HG03565 (cell line): ENCODE data around the gene CAPN2.
"Not testable (repeated sequence)": the region's sequence is repeated elsewhere in the genome, so short reads cannot be mapped to it uniquely, and the experiment has no call there.

ENCODE experiments used
- ATAC-seq: cut with Tn5 transposase; IDR thresholded peaks from one replicate; pipeline ENCODE4 v1.9.1; 2021; ENCODE audit warnings: mild to moderate bottlenecking, moderate library complexity; ENCODE audit not compliant: unreplicated experiment

CAPN2 gene

GRCh38 chr1:223716302-223716862, 4.0 kb downstream of the CAPN2 start:
- ATAC-seq = peak; percentile 39

DNA sequence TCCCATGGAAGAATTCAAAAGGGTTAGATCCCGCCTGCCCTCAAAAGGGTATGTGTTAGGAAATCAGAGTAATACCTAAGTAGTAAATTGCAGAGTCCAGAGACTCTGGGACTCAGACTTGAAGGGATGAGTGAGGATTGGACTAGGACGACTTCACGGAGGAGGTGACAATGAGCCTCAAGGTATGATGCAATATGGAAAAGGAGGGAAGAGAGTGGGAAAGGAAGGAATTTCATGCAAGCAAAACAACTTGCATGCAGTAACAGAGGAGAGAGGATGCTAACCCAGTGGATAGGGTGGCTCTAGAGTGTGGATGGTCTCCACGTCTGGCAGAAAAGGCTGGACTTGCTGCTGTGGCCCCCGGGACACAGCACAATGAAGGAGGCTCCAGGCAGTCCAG, 4.8 kb downstream of the CAPN2 start:
- ATAC-seq = no peak

DNA sequence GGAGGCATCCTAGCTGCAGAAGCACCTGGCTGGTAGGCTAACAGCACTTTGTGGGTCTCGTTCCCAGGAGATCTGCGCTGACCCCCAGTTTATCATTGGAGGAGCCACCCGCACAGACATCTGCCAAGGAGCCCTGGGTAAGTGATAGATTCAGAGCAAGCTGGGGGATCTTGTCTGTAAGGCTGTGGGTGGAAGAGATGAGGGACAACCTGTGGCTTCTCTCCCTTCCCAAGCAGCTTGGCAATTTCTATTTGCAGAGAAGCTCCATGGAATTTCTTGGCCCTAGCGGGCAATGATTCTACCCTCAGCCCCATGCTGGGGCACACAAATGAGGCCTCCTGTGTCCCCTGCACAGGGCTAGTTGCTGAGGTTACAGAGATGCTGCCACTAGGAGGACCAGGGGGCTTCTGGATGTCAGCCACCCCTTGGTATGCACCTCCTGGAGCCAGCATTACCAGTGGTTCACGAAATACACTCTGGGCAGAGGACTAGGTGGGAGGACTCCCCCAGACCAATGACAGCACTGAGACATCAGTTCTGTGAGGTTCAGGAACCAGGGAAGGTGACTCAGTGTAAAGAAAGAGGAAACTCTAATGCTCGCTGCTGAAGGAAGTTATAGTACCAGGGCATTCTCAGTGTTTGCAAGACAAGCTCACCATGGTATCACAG, 5.5 kb downstream of the CAPN2 start:
- no peak for ATAC-seq

DNA sequence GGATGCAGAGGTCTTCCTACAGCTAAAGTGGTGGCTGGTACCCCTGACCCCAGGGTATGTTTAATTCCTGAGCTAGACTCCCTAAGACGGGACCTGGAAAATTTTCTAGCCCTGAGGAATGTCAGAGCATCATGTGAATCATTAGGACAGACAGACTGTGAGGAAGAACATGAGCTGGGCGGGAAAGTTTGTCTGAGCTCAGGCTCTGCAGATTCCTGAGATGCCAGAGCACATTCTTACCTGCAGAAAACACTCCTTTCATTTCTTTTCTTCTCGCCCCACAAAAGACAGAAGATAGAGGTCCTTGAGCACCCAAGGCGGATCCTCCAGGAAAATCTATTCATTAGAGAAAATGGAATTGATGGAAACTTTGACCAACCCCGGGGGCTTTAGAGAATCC, 6.5 kb downstream of the CAPN2 start:
- no peak for ATAC-seq

- no peak for ATAC-seq
Measured at GRCh38 chr1:223720971-223721591, 8.7 kb downstream of the CAPN2 start.

GRCh38 chr1:223721658-223722607, 9.6 kb downstream of the CAPN2 start:
- ATAC-seq = no peak

- no peak for ATAC-seq
Measured at GRCh38 chr1:223723351-223723904, 11.1 kb downstream of the CAPN2 start.

DNA sequence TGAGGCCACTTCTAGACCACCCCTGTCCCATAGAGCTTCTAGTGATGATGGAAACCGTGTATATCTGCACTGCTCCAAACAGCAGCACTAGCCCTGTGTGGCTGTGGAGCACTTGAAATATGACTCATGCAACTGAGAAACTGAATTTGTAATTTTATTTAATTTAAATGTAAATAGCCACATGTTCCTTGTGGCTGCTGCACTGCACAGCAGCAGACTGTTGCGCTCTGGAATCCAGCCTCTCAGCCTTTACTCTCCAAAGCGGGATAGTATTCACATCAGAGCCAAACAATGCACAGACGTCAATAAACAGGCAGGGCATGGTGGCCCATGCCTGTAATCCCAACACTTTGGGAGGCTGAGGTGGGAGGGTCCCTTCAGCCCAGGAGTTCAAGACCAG, 12.0 kb downstream of the CAPN2 start:
- no peak for ATAC-seq

- no peak for ATAC-seq
Measured at GRCh38 chr1:223725578-223725977, 13.2 kb downstream of the CAPN2 start.

DNA sequence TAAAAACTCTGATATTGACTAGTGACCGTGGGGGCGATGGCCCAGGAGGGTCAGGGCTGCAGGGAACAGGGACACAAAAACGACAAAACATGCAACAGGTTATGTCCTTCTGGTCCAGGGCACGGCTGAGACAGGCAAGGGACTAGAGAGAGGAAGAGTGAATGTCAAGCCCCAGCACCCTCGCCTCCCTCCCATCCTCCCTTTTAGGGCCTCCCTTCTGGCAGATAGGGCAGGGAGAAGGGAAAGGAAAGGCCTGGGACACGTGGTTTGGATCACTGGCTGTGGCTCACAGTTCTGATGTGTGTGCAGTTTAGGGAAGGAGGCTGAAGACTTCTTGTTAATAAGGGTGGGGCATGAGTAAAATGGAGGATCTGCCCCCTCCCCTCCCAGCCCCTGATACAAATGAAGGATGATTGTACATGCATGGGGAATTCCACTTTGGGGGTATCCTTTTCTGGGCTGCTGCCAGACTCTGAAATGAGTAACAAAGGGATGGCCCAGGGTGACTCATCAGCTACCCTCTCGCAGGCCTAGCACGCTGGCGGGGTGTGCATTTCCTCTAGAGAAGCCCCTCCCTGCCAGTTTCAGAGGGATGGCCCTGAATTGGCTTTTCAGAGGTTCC, 14.2 kb downstream of the CAPN2 start:
- peak; percentile 87 for ATAC-seq

- ATAC-seq = no peak
Measured at GRCh38 chr1:223727541-223727940, 15.2 kb downstream of the CAPN2 start.

DNA sequence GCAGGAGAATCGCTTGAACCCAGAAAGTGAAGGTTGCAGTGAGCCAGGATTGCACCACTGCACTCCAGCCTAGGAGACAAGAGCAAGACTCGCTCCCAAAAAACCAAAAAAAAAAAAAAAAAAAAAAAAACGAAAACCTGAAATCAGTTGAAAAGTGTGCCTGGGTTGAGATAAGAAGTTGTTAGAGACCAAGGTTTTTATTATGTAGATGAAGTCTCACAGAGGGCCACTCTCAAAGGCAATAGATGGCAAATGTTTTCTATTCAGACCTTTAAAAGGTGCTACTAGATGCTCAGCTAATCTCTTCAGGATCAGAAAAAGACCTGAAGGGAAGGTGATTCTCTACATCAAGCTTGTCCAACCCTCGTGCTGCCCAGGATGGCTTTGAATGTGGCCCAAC, 17.6 kb downstream of the CAPN2 start:
- no peak for ATAC-seq

DNA sequence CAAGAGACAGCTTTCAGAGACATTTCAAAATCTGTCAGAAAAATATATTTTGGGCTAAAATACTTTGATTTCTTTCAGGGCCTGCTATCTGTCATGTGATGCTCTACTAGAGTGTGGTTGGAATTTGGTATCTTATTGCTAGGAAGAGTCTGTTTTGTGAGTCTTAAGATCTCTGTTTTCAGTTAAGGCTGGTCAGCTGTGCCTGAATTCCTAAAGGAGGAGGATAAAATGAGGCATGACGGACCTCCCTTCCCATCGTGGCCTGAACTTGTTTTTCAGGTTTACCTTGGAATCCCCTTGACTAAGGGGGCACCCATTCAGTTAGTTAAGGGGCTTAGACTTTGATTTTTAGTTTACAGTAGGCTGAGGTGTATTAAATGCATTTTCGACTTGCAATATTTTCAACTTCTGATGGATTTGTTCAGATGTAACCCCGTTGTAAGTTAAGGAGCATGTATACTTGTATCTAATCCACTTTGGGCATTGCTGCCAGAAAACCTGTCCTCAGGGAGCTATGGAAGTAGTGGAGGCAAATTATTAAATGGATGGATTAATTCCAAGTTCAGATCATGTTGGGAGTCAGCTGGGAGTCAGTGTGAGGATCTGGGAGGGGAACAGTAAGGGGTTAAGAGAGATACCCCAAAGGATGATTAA, 18.3 kb downstream of the CAPN2 start:
- no peak for ATAC-seq

DNA sequence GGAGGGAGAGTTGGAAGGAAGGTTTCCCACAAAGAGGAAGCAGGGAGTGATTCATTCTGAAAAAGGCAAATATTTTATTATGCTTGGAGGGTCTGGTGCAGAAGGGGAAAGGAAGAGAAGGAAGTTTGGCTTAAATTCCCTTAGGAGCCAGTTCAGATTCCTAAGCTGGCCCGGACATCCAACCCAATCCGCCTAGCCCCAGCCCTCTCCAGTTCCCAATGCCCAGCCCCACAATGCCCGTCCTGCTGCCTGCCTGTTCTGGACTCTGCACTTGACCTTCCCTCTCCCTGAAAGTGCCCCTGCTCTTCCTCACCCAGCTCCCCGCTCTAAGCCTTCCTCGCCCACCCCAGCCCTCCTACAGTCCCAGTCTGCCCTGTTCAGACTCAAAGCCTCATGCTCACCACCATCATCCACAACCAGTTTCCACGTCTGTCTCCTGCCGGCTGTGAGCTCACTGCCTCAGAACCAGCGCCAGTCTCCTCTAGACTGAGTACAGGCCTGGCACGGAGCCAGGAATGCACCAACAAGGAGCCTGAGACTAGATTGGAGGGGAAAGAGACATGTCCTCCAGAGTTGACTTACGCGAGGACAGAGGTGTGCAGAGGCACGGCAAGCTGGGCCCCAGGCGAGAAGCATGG, 18.9 kb downstream of the CAPN2 start:
- ATAC-seq = no peak

GRCh38 chr1:223732993-223733798, 20.9 kb downstream of the CAPN2 start:
- ATAC-seq = no peak

DNA sequence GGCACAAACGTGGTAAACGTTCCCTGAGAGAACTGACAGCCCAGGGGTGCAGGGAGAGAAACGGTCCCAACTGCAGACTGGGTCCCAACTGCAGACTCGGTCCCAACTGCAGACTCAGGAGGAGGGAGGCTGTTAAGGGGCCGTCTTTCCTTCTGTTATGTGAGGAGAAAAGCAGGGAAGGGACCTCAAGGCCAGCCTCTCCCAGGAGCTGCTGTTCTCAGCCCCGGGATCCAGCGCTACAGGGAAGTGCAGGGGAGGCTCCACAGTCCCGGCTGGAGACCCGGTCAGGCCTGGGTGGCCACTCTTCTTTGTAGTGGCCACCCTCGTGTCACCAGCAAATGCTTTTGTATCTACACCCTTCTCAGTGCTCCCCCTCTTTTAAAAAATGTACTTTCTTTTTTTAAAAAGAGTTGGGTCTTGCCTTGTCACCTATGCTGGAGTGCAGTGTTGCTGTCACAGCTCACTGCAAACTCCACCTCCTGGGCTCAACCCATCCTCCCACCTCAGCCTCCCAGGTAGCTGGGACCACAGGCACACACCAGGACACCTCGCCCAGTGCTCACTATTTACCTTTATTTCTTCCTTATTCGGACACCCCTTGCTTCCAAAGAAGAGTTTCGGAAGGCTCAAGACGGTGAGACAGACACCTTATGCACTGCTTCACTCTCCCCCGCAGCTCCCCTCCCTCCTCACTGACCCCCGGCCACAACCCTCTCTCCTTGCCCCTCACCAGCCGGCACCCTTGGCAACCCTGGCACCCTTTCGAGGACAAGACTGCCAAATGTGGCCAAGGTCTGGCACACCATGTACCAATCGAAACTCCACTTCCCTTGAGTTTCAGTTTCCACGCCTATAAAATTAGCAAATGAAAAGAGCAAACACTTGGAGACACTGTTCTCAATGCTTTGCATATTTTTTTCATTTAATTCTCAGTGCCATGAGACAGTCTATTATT, 21.8 kb downstream of the CAPN2 start:
- no peak for ATAC-seq

GRCh38 chr1:223736638-223737037, 24.3 kb downstream of the CAPN2 start:
- not testable (repeated sequence) for ATAC-seq

GRCh38 chr1:223737342-223737741, 25.0 kb downstream of the CAPN2 start:
- no peak for ATAC-seq
